Activated naive CD4-positive, alpha-beta T cell treated with Interleukin-2 at 50 U/mL for 16 hours (primary cell): ENCODE results near the gene PPOX.

ENCODE experiments used
- DNase-seq: peaks from one replicate; pipeline ENCODE4 v3.0.0-alpha.2; 2020

The PPOX gene

DNA sequence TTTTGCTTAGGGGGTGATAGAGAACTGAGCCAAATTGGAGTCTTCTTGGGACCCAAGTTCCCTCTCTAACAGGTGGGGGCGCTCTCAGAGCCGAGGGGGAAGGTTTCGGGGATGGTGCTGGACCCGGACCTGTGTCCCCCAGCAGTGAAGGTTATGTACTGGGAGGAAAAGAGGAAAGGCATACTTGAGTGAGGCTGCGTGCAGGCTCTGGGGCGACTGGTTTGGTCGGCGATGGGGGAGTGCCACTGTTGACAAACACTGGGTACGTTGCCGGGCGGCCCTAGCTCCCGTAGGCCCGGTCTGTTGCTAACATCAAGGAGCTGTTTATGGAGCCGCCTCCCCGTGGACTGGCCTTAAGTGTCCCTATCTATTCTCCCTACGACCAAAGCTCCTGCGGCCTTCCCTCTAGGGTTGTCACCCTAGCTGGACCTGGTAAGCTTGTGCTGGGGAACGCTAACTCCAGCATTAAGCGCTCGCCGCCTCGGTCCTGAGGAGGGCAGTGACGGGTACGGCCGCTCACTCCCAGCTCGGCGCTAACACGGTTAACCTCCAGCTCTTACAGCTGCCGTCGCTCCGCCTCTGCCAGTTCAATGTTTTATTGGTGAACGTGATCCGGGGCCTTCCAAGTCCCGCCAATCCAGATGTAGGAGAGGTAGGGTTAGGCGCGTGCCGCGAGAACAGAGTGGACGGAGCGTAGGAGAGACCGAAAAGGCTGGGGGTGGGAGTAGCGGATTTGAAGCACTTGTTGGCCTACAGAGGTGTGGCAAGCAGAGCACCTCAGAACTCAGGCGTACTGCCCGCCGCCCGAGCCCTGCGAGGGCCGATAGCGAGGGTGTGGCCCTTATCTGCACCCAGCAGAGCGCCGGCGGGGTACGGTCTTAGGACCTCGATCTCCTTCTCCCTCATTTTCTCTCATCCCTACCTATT, at the start of gene PPOX:
Gene PPOX, plus strand, starts transcription at position 685 of the 927 bp plus-strand sequence. CDS start 422 bp downstream, outside the sequence.
- DNase-seq: peak; percentile 92

DNA sequence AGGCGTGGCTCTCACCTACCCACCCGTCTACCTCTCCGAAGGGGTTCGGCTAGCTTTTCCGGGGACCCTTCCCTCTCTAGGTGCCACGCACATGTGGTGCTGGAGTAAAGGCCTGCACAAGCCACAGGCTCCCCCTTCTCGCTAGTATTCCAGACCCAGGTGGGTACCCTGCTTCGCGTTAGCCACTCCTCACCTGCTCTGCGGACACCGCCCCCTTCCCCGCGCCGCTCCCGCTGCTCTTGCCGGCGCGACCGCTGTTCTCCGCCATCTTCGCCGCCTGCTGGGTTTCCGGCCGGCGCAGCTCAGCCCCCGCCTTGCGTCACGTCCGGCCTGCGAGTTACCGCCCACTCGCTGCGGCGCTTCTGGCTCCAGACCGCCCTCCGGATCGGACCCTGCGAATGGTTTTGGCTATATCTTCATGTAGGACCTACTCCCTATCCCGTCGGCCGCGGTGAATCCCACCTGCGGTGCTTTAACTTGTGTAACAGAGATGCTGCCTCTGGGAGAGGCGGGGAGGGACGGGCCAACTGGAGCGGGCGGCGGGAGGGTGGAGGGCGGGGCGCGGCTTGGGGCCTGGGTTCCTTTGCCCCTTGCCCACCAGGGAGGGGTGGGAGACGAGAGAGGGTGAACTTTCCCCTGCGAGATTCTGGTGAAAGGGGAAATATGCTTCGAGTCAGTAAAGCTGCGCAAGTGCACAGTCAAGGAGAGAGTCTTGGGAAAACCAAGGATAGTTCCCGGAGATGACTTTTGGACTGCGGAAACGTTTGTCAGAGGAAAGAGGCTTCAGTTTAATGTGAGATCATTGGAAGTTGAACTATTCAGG, 48.3 kb upstream of the PPOX start, which contains the start of the genes NIT1 and PFDN2:
Gene NIT1, plus strand, starts transcription at position 347 of the 823 bp plus-strand sequence. Its CDS starts 72 bp downstream, at position 419.
Gene PFDN2, minus strand, starts transcription at position 279 of the 823 bp plus-strand sequence. Its CDS starts 11 bp downstream, at position 268.
- DNase-seq: peak; percentile 88

DNA sequence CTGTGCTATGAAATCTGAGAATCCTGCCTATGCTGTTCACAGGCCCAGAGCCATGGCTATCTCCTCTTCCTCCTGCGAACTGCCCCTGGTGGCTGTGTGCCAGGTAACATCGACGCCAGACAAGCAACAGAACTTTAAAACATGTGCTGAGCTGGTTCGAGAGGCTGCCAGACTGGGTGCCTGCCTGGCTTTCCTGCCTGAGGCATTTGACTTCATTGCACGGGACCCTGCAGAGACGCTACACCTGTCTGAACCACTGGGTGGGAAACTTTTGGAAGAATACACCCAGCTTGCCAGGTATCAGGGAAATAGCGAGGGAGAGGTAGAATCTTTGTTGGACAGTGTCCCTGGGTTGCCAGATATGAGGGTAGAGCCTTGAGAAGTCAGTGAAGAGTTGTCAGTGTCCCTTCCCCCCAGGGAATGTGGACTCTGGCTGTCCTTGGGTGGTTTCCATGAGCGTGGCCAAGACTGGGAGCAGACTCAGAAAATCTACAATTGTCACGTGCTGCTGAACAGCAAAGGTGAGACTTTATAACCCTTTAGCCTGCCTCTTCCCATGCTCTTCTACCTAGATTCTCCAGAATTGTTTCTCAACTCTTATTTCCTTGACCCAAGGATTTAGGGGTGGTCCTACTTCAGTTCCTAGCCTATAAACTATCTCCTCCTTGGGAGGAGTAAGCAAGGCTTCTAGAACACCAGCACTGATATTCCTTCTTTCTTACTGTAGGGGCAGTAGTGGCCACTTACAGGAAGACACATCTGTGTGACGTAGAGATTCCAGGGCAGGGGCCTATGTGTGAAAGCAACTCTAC, 46.9 kb upstream of the PPOX start:
- peak; percentile 78 for DNase-seq

DNA sequence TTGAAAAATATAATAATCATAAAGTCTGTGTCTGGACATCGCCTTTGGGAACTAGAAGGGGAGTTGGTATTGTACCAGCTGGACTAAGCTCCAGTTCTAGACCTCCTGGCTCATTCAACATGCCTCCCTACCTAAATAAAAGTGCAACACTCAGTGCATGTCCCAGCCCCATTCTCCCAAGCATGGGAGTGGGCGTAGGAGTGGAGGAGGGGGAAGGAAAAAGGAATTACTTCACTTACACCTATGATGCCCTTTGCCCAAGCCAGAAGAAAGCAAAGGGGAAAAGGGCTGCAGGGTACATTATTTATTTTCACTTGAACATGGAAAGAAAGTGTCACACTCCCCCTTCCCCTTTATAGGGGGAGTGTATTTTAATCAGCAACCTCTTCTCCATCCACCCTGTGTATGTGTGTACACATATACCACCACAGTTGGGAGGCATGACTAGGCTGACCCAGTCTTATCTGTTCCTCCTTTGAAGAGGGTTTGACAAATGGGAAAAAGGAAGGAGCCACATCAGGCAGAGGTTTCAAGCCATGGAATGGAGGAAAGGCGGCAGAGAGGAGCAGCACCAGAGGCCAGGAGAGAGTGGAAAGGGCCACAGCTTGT, 45.1 kb upstream of the PPOX start:
- no peak for DNase-seq

DNA sequence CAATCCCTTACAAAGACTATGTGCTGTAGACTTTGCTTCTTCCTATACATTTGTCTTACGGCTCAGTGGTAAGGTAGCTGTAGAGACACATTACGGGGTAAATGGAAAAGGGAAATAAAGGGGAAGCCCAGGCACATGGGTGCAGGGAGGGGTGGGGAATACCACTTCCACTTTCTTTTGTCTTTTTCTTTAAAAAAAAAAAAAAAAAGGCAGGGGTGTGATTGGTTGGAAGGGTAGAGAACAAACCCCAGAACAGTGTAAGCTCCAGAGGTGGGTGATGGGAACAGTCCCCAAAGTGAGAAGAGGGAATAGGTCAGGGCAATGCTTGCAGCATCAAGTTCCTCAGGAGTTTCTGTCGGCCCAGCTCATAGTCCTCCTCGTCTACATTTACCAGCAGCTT, 44.4 kb upstream of the PPOX start:
- no peak for DNase-seq

DNA sequence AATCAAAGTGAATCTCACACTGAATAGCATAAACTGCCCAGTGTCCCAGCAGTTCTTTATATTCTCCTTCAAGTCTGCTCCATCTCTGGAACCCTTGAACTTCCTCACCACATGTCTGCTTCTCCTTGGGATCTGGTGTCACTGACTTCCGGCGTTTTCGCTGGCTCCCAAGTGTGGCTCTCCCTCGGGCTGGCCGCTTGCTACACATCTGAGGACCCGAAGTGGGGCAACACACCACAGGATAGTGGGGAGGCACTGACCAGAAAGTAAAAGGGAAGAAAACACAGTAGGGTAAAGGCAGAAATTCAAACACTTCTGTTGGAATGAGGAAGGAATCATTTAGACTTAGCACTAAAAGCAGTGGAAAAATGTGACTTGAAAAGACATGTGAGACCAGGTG, 43.3 kb upstream of the PPOX start:
- no peak for DNase-seq

DNA sequence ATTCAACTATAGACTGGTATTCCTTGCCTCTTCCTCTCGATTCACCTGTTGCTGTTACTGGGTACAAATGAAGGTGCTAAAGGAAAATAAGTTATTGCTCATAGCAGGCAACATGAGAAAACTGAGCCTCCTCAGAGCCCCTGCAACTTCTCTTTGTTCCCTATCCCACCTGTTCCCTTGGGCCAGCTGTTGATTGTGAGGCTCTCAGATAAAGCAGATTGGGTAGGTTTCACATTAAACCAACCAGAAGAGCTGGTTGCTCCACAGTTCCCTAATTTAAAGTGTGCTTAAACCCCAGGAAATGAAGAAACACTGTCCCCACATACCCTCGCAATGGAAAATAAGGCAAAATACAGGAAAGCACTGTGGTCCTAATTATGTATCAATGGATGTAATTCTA, 38.6 kb upstream of the PPOX start:
- no peak for DNase-seq

DNA sequence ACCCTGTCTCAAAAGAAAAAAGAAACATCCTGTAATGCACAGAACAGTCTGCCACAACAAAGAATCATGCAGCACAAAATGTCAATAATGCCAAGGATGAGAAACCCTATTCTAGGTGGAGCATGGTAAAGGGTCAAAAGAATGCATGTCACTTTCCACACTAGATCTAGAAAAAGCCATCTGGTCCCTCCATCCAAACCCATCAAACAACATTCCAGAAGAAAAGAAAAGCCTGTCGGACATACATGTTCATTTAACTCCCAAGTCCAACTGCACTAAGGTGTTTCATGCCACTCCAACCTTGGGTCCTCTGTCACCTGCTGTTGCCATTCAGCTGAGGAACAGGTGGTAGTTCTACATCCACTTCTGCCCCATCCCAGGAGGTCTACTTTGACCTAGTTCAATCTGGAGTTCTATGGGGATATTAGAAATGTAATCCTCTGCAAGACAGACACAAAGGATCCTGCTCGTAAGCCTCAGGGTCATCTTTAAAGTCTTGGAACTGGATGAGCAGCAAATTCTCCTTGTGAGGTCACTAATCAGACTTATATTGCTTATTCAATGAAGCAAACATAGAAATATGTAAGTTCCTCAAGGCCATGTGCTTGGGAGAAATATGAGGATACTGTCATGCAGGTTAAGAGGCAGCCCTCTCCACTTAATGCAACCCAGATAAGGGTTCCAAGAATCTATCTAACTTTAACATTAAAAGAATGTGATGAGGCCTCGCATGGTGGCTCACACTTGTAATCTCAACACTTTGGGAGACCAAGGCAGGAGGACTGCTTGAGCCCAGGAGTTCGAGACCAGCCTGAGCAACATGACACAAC, 37.4 kb upstream of the PPOX start:
- DNase-seq: no peak

DNA sequence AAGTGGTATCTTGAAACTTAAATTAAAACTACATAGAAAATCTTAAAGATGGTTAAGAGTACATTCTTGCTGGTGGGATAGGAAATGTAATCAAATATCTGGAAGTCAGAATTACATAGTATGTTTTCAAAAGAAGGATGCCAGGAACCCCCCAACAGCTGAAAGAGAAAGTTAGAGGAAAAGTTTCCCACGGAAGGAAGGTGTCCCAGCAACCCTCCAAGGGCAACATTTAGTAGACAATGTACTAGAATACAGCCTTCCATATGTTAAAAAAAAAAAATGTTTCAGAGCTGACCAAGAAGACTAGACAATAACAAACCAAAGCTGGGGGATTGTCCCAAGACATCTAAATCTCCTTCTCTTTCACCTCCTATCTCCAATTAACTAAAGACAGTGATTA, 36.0 kb upstream of the PPOX start:
- no peak for DNase-seq

DNA sequence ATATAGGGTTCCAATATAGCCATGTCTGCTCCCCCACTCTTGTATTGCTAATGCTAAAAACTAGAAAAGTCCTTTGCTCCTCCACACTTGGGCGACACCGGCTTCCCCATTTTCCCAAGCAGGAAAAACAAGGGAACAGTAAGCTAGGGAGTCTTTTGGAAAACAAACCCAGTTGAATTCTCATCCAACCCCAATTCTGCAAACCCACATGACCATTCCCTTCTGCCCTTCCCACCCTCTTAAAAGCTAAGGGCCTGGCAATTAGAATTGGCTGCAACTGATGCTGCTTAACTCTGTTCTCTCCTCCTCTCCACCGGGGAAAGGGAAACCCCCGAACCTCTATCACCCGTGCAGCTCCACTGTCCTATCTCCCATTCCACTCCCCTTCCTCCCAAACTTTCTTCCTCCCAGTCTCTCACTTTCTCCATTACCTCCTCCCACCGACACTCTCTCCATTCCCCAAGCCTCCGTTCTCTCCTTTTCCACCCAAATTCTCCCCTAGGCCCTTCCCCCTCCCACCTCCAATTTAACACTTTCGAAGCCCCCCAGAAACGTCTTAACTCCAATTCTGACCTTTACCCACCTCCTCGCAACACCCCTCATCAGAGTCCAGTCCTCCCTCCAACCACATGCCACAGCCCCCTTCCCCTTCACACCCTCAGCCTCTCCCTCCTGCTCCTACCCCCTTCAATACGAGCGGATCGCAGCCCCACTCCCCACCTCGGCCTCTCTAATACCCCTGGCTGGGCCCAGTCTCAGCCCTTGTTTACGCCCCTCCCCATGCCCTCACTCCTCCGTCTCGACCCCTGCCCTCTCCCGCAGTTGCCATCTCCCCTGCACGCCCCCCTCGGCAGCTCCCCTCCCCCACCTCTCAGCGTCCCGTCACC, 34.5 kb upstream of the PPOX start:
- no peak for DNase-seq

DNA sequence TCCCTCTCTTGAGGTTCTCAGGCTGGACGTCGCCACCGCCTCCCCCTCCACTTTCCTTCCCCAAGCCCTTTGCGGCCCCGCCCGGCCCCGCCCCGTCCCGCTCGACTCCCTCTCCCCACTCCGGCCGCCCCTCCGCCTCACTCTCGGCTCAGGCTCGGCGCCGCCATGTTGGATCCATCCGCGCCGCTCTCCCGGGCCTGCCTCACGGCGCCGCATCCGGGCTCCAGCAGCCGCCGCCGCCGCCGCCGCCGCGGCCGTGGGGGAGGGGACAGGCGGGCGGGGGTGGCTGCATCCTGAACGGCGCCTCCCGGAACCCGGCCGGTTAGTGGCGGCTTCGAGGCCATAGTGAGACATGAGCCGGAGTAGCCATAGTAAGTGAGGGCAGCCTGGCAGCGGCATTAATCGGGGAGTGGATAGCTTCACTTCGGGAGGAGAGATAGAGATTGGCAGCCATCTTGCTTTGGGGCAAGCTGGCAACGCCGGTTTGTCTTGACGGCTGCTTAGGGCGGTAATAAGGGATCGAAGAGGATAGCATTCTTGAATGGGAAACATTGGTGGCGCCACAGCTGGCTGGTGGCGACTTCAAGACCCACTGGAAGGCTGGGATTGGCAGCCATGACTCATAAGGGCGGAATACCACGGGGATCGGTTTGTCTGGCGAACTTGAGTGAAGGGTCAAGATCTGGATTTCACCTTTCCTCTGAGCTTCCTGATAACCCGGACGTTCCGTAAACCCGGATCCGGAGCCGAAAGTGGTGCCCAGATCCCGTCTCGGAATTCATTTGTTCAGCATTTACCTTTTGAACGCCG, 33.6 kb upstream of the PPOX start, which contains the start of gene DEDD:
Gene DEDD, minus strand, starts transcription at position 258 of the 810 bp plus-strand sequence. CDS start 8,205 bp downstream, outside the sequence.
- DNase-seq: peak; percentile 93

DNA sequence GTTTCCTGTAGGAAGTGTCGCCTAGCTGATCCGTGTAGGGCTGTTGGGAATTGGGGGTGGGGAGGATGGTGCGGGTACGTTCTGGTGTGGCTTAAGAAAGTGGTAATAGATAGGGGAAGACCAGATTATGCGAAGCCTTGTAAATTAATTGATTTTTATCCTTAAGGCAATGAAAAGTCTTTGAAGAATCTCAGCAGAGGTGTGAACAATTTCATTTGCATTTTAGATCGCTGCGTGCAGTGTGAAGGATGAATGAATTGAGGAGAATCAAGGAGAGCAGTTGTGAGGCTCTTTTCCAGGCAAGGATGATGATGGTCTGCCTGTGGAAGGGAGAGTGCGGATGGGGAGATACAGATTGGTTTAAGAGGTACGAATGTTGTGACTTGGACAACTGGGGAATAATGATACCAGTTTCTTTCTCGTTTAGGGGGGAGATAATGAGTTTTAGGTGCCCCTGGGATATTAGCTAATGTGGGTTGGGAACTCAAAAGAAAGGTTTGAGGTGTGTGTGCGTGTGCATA, 32.9 kb upstream of the PPOX start:
- DNase-seq: no peak

DNA sequence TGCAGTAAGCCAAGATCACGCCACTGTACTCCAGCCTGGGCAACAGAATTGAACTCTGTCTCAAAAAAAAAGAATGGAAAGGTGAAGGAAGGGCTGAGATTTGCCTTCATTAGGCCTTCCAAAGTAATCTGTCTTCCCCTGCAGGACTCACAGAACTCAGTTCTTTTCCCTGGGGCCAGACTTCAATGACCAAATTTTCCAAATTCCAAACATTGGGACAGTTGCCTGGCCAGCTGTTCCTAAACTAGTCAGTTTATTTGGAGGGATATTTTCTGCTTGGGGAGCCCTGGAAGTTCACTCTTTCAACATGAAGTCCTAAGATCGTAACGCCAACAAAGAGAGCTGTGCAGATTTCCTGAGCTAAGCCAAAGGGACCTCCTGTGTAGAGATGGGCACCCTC, 28.3 kb upstream of the PPOX start:
- no peak for DNase-seq

DNA sequence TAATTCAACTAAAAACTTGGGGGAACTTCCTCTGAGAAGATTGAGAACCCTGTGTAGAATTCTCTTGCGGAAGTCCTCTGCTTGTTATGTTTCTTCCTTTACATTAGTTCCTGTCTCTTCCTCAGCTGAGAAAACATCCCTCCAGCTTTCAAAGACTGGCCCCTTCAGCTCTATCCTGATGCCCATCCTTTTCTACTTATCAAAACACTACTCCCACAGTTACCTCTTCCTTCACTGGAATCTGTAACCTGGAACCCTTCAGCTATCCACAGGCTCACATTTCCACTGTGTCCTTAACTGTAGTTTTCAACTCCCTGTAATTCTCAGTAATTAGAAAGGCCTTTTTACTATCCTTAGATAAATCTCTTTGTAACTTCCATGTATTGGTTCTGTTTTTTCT, 27.8 kb upstream of the PPOX start:
- no peak for DNase-seq

DNA sequence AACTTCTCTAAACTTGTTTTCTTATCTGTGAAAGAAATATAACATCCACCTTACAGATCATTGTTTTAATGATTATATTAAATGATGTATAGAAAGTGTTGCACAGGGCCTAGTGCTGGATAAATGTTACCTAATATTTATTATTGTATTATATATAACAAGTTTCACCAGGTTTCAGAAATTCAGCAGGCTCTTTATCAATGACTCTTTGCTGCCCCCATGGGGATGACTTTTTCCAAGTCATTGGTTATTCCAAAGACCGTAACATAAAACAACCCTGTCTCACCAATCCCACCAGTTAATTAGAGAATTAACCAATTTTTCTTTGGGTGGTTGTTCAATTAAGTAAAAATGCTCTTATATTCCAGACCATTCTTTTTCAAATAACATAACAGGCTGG, 26.5 kb upstream of the PPOX start:
- DNase-seq: peak; percentile 33

DNA sequence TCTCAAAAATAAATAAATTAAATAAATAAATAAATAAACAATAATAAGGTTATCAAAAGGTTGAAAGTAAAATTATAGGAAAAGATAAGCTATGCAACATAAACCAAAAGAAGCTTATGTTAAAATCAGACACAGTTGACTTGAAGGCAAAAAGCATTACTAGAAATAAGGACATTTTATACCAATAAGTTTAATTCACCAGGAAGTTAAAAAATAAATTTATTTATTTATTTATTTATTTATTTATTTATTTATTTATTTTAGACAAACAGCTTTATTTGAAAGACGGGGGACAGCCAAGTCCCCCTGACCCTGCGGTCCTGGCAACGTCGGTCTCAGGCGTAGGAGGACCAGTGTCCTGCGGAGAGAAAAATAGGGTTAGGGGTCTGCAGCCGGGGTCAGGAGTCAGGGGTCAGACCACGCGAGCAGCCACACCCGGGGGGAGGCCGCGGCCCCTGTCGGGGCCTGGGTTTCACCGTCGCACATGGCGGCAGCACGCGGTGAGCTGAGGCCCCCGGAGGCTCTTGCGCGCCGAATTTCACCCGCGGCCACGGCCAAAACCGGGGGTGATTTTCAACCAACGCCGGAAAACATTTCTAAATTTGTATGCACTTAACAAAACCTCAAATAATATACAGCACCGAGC, 25.3 kb upstream of the PPOX start:
- no peak for DNase-seq

DNA sequence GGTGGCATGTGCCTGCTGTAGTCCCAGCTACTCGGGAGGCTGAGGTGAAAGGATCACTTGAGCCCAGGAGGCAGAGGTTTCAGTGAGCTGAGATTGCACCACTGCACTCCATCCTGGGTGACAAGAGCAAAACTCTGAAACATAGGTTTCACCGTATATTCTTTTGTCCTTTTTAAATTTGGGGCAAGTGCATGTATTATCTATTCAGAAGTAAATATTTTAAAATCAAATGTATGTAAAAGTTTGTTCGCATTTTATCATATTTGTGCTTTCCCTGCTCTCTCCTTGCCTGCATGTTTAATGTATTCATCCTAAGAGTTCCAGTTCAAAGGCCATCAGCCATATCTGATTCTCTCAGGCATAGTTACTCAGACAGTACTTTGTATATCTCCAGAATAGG, 20.4 kb upstream of the PPOX start:
- DNase-seq: no peak

DNA sequence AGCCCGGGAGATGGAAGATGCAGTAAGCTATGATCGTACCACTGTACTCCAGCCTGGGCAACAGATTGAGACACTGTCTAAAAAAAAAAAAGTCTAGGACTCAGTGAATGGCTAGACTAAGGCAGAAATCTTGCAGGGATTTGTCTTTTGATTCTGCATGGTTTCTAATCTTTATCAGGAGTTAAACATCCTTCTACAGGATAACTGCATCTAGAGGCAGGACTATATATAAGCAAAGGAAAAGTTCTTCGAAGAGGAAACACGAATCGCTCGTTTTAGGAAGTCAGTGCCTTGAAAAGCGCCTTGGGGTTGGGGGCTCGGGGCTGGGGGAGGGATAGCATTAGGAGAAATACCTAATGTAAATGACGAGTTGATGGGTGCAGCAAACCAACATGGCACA, 13.1 kb upstream of the PPOX start:
- no peak for DNase-seq
